IPS-15b (cell line): Measurements from ENCODE around the gene UGT1A7.

Source experiments
- H3K27me3 ChIP-seq: one replicate; pipeline ENCODE4 v1.6.1; 2013; ENCODE audit warnings: low read length; ENCODE audit not compliant: control insufficient read depth, insufficient read depth
- H3K36me3 ChIP-seq: one replicate; pipeline ENCODE4 v1.6.1; 2013; ENCODE audit warnings: low read length; ENCODE audit not compliant: control insufficient read depth, insufficient read depth
- H3K4me1 ChIP-seq: one replicate; pipeline ENCODE4 v1.6.1; 2013; ENCODE audit warnings: mild to moderate bottlenecking, low read length; ENCODE audit not compliant: control insufficient read depth, insufficient read depth
- H3K4me3 ChIP-seq: one replicate; pipeline ENCODE4 v1.5.1; 2013; ENCODE audit warnings: low read depth, low read length
- H3K9ac ChIP-seq: one replicate; pipeline ENCODE4 v1.6.1; 2013; ENCODE audit warnings: low read depth, mild to moderate bottlenecking, low read length
- H3K9me3 ChIP-seq: one replicate; pipeline ENCODE4 v1.6.1; 2013; ENCODE audit warnings: mild to moderate bottlenecking, low read length; ENCODE audit not compliant: control insufficient read depth, insufficient read depth

The UGT1A7 gene

DNA sequence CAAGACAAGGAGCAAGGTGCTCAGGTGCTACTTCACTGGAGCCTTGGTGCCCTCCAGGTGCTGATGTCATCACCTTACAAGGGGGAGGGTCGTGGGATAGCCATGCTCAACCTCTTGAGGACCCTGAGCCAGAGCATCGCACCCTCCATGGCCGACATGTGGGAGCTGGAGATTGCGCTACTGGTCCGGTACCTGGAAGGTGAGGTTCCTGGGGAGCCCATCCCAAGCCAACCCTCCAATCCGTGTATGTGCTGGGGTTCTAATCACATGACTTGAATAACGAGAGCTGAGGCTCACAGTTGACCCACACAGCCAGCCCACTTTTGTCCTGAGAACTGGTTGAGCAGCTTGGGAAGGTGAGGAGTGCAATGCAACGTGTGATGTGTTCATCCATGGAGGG is 122.3 kb downstream of the UGT1A7 start:
- Histone ChIP-seq H3K36me3 (no peaks in the 10 kb centered on the region), H3K27me3 (no peaks in the 10 kb centered on the region), H3K9ac (no peak overlapping the region), H3K4me1 (no peaks in the 10 kb centered on the region), H3K9me3 (no peaks in the 10 kb centered on the region), H3K4me3 (no peak overlapping the region)

DNA sequence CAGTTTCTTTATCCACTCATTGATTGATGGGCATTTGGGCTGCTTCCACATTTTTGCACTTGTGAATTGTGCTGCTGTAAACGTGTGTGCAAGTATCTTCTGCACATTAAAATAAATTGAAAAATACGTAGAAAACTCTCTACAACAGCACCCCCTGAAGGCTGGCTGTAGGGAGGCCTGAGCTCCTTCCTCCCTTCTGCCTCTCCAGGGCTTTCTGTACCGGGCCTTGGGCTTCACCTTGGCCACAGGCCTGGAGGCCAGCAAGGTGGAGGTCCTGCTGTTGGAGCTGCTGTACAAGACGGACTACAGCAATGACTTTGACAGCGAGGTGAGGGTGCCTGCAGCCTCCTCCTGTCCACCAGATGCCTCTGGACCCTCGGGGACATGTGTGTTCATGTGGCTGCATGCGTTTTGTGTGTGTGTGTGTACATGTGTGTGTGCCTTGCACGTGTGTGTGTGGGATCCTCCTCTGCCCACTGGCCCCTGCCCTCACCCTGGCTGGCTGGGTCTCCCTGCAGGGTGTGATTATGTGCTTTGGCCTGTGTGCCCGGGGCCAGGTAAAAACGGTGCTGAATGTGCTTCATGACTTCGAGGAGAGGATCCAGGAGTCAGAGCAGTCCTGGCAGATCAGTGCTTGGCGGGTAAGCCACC is 125.6 kb downstream of the UGT1A7 start:
- Histone ChIP-seq H3K4me1 (no peaks in the 10 kb centered on the region), H3K4me3 (no peak overlapping the region), H3K27me3 (no peaks in the 10 kb centered on the region), H3K9ac (no peak overlapping the region), H3K36me3 (no peaks in the 10 kb centered on the region), H3K9me3 (no peaks in the 10 kb centered on the region)

DNA sequence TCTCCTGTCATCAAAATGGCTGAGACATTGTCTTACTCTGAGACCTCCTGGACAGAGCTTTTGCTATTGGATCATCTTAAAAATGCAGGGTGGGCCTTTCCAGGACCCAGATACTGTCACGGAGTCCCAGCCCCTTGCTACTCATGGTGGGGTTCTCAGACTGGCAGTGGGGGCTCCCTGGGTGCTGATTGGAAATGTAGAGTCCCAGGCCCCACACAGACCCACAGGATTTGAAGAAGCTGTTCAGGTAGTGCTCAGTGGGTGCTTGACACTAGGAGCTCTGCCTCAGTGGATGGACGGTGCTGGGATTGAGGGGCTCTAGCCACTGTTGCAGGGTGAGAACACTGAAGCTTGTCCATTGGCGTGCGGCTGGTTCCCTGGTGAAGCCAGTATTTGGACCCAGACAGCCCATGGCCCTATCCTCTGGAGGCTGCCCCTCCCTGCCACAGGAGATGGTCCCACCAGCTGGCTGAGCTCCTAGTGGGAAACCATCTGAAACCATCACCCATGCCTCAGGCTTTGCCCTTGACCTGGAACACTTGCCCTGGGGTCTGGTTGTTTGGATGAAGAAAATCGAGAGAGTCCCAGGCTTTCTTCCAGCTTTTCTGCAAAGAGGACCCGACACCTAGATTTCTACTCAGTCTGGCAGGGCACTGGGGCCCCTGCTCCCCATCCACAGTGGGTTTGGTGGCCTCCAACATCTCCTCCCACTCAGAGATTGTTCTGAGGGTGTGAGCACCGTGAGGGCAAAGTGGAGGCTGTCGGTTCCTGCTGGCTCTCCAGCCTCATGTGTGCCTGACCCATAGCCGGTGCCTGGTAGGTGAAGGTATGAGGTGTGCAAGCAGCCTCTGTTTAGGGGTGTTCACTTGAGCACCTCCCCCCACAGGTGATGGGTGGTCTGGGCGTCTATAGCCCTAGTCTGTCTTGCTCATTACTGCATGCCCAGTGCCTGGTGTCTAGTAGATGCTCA is 126.5 kb downstream of the UGT1A7 start:
- H3K27me3 ChIP-seq: no peaks in the 10 kb centered on the region
- no peaks in the 10 kb centered on the region for H3K36me3 ChIP-seq
- H3K9ac ChIP-seq: no peak overlapping the region
- no peaks in the 10 kb centered on the region for H3K4me1 ChIP-seq
- no peaks in the 10 kb centered on the region for H3K9me3 ChIP-seq
- H3K4me3 ChIP-seq: no peak overlapping the region

DNA sequence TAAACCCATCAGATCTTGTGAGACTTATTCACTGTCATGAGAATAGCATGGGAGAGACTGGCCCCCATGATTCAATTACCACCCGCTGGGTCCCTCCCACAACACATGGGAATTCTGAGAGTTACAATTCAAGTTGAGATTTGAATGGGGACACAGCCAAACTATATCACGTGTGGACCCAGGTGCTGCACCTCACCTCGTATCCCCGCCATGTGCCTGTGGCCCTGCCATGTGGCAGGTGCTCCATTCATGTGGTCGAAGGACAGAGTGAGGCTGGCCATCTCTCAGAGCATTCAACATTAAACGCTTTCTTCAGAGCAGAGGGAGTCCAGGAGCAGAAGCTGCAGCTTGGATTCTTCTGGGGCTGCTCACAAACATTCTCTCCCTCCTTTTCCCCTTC is 128.7 kb downstream of the UGT1A7 start:
- Histone ChIP-seq H3K27me3 (no peaks in the 10 kb centered on the region), H3K4me3 (no peak overlapping the region), H3K9ac (no peak overlapping the region), H3K4me1 (no peaks in the 10 kb centered on the region), H3K36me3 (no peaks in the 10 kb centered on the region), H3K9me3 (no peaks in the 10 kb centered on the region)

DNA sequence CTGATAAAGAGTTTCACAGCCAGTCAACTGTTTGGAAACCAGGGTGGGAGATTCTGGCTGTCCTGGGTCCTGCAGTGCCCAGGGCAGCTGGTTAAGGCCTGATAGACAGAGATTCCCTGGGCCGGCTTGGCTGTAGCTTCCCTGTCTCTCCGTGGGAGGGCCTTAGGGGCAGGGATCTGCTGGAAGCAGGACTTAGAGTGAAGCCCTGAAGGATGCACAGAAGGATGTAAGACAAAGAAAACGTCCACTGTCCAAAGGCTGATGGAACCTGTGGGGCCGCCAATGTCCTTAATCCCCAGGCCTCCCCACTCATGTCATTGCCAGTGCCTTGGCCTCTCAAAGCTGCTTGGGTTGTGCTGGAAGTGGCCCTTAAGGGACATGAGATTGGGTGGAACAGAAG is 129.4 kb downstream of the UGT1A7 start:
- no peaks in the 10 kb centered on the region for H3K4me1 ChIP-seq
- no peaks in the 10 kb centered on the region for H3K27me3 ChIP-seq
- H3K9ac ChIP-seq: no peak overlapping the region
- H3K4me3 ChIP-seq: no peak overlapping the region
- no peaks in the 10 kb centered on the region for H3K9me3 ChIP-seq
- H3K36me3 ChIP-seq: no peaks in the 10 kb centered on the region

DNA sequence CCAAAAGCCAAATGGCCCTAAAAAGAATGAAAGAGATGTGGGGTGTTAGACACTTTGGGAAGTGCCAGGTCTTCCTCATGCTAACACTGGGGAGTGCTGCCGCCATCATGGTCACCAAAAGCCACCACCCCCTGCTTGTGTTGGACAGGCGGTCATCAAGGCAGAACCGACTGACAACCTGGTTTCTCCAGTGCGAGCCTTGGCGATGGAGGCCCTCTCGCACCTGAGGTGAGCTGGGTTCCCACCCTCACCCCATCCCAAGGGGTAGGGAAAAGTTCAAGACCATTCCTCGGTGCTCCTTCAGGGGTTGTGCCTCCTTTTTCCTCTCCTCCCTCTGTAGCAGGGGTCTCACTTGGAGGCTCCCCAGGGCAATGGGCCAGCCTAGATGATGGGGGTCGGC is 130.0 kb downstream of the UGT1A7 start:
- H3K9me3 ChIP-seq: no peaks in the 10 kb centered on the region
- H3K27me3 ChIP-seq: no peaks in the 10 kb centered on the region
- H3K9ac ChIP-seq: no peak overlapping the region
- H3K4me1 ChIP-seq: no peaks in the 10 kb centered on the region
- no peaks in the 10 kb centered on the region for H3K36me3 ChIP-seq
- no peak overlapping the region for H3K4me3 ChIP-seq

DNA sequence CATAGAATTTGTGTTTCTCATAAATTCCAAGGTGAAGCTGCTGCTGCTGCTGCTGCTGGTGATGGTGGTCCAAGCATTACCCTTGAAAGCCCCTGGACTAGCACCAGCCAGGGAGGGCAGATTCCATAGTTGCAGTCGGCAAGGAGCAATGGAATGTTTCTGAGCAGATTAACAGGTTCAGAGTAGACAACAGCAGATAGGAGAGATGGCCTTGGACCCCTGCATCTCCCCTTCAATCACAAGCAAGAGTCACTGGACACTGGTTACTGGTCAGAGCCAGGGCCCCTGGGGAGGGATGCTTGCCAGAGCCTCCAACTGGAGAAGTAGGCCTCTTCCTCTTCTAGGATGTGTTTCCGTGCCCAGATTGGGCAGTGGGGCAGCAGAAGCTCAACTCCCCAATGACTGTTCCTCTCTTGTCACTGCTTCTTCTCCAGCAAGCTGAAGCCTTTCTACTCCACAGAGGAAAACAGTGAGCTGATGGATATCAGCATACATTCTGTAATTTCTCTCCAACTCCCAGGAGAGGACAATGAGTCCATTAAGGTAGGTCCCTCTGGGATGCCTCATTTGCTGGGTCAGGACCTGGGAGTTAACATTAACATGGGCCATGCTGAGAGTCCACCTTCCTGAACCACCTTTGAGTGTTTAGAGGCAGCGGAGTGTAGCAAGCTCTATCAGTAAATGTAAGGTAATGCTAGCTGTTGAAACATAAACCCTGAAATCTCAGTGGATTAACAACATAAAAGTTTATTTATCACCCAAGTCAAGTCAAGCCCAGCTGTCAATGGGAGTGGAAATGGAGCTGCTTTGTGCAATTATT is 131.7 kb downstream of the UGT1A7 start:
- no peaks in the 10 kb centered on the region for H3K4me1 ChIP-seq
- H3K36me3 ChIP-seq: no peaks in the 10 kb centered on the region
- H3K9ac ChIP-seq: no peak overlapping the region
- no peaks in the 10 kb centered on the region for H3K9me3 ChIP-seq
- H3K4me3 ChIP-seq: no peak overlapping the region
- no peaks in the 10 kb centered on the region for H3K27me3 ChIP-seq

DNA sequence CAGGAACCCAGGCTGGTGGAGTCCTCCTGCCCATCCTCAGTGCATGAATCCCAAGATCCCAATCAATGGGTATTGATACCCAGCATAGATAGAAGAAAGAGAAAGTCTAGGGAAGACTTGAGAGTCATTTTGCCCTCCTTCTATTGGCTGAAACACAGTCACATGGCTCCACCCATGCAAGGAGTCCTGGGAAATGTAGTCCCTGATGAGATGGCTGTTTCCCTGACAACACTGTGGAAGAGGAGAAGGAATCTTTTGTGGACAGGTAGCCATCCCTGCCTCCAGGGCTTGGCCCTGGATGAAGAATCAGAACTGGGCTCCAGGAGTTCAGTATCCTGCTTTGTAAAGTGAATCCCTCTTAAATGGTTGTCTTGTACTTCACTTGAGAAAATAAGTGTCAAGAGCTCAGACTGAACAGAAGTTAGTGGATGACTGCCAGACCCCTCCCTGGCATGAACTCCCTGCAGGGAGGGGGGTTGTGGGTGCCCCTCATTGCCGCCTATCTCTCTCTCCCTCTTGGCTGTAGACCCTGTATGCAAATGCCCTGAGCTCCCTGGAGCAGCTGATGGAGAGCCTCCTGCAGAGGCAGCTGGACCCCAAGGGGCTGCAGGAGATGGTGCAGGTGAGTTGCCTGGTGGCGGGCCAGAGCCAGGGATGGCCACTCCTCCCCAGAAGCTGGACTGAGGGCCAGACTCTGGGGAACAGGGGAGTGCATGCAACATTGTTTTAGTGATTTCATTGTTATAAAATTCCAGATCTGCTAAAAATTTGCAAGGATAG is 132.5 kb downstream of the UGT1A7 start:
- H3K9me3 ChIP-seq: no peaks in the 10 kb centered on the region
- H3K9ac ChIP-seq: no peak overlapping the region
- no peaks in the 10 kb centered on the region for H3K27me3 ChIP-seq
- no peaks in the 10 kb centered on the region for H3K4me1 ChIP-seq
- H3K36me3 ChIP-seq: no peaks in the 10 kb centered on the region
- H3K4me3 ChIP-seq: no peak overlapping the region

DNA sequence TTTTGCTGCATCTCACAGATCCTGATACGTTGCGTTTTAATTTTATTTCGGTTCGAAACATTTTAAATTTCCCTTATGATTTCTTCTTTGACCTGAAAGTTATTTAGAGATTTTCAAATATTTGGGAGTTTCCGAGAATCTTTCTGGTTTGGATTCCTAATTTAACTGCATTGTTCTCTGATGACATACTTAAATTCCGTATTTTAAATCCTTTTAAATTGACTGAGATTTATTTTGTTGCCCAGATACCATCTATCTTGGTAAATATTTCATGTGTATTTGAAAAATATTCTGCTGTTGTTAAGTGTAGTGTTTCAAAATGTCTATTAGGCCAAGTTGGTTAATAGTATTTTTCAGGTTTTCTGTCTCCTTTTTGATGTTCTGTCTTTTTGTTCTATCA is 134.2 kb downstream of the UGT1A7 start:
- no peaks in the 10 kb centered on the region for H3K9me3 ChIP-seq
- H3K4me1 ChIP-seq: no peaks in the 10 kb centered on the region
- no peaks in the 10 kb centered on the region for H3K27me3 ChIP-seq
- no peak overlapping the region for H3K9ac ChIP-seq
- H3K4me3 ChIP-seq: no peak overlapping the region
- H3K36me3 ChIP-seq: no peaks in the 10 kb centered on the region

DNA sequence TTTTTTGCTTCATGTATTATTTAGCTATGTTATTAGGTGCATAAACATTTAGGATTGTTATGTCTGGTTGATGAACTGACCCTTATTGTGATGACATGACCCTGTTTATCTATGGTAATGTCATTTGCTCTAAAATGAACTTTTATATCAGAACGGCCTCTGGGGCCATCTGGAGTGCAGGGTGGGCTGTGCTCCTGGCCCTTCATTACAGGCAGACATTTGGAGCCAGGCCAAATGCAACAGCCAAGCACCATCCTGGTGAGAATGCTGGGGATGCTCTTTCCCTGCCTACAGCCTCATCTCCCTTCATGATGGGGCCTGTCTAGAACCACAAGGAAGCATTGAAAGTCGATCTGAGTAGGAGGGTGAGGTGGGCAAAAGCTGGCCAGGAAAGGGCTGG is 134.6 kb downstream of the UGT1A7 start:
- no peaks in the 10 kb centered on the region for H3K9me3 ChIP-seq
- no peak overlapping the region for H3K9ac ChIP-seq
- no peaks in the 10 kb centered on the region for H3K27me3 ChIP-seq
- no peak overlapping the region for H3K4me3 ChIP-seq
- no peaks in the 10 kb centered on the region for H3K4me1 ChIP-seq
- no peaks in the 10 kb centered on the region for H3K36me3 ChIP-seq

DNA sequence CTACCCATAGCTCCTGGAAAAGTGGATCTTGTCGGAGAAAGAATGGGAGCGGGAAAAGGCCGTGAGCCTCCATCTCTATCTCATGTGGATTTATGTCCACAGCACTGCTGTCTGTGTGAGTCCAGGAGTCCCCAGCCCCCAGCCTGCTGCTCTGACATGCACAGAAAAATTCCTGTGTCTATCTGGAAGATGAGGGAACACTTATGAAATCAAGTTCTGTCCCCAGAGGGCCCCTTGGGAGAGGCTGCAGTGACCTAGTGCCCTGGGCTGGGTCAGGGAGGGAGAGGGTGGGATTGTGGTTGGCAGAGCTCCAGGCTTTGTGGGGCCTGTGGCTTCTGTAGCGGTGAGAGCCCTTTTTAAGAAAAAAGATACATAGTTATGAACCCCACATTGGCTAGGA is 135.1 kb downstream of the UGT1A7 start:
- Histone ChIP-seq H3K4me3 (no peak overlapping the region), H3K4me1 (no peaks in the 10 kb centered on the region), H3K36me3 (no peaks in the 10 kb centered on the region), H3K9ac (no peak overlapping the region), H3K9me3 (no peaks in the 10 kb centered on the region), H3K27me3 (no peaks in the 10 kb centered on the region)
